HFFc6 (cell line): ENCODE data around the gene CAMKV. TPM values are rescaled to one million over a fixed set of nuclear protein-coding genes. Genes with fewer than 3 reads are reported as not detected.

Experiments
- total RNA-seq, 6 experiments: library from RNA; stranded (reverse); fragmentation: NEBNext Ultra II Directional; extraction: Animal tissue kit (Norgen Biotek cat#: 25700); gene quantifications; 2 replicates in 1 of 6; 3 replicates in 5 of 6; pipeline ENCODE4 v1.2.3, GENCODE V29; 2021

The CAMKV gene
- total RNA-seq, 6 experiments from 2014 or later, result not detected

Other genes starting within 250 kb of the CAMKV start
- gene APEH, start 195.6 kb downstream of the CAMKV start, total RNA-seq, result 100 to 1,000 TPM in 5 of 6 experiments, 10 to 100 TPM in 1; 98.5 to 126 (median 112) TPM
- 1 to 10 TPM; 3.4 to 7.4 (median 4.8) TPM for gene MST1, start 180.4 kb downstream of the CAMKV start, total RNA-seq
- gene RNF123, start 180.3 kb downstream of the CAMKV start, total RNA-seq, result 10 to 100 TPM; 35.3 to 44.2 (median 39.8) TPM
- gene AMIGO3, start 150.2 kb downstream of the CAMKV start, total RNA-seq, result under 1 TPM in 2 of 6 experiments, not detected in 4; 0.43 to 0.61 TPM
- gene GMPPB, start 146.0 kb downstream of the CAMKV start, total RNA-seq, result 10 to 100 TPM; 30.5 to 39.4 (median 34.8) TPM
- gene IP6K1, start 83.4 kb downstream of the CAMKV start, total RNA-seq, result 10 to 100 TPM; 29.8 to 43.7 (median 38.4) TPM
- under 1 TPM in 2 of 6 experiments, not detected in 4; 0.17 to 0.18 TPM for gene CDHR4, start 70.0 kb downstream of the CAMKV start, total RNA-seq
- gene INKA1, start 66.6 kb downstream of the CAMKV start, total RNA-seq, result 1 to 10 TPM; 3.2 to 4.3 (median 3.6) TPM
- 10 to 100 TPM; 11.9 to 32.6 (median 28.3) TPM for gene UBA7, start 56.0 kb downstream of the CAMKV start, total RNA-seq
- gene TRAIP, start 13.3 kb downstream of the CAMKV start, total RNA-seq, result 1 to 10 TPM; 3.4 to 7.5 (median 6.3) TPM
- gene MST1R, start 34.0 kb upstream of the CAMKV start, total RNA-seq, result 1 to 10 TPM in 1 of 6 experiments, under 1 TPM in 5; 0.34 to 1.1 (median 0.80) TPM
- gene MON1A, start 59.9 kb upstream of the CAMKV start, total RNA-seq, result 10 to 100 TPM; 13.6 to 20.3 (median 15.7) TPM
- gene RBM6, start 70.2 kb upstream of the CAMKV start, total RNA-seq, result 10 to 100 TPM; 32.5 to 41.6 (median 34.5) TPM
- gene RBM5, start 219.0 kb upstream of the CAMKV start, total RNA-seq, result 10 to 100 TPM; 69.3 to 83.8 (median 78.5) TPM